ENCODE measurements around the gene CCNJ.
A peak's percentile ranks its signal among the peaks of the same experiment; 100 is the strongest.
"Not testable (repeated sequence)": the region's sequence is repeated elsewhere in the genome, so short reads cannot be mapped to it uniquely, and the experiment has no call there.

Gene CCNJ

GRCh38 chr10:96043893-96044715 is 721 bp downstream of the CCNJ start:
- Histone ChIP-seq H3K9me3 (ENCODE audit: control insufficient read depth, insufficient read depth, low read length) (no peaks in the 10 kb centered on the region), H3K36me3 (ENCODE audit: insufficient read depth, low read length) (0 out of 2 replicates have a peak, but pooled peaks cover 5% of the 10 kb centered on the region), H3K4me1 (ENCODE audit: insufficient read depth, low read length) (no peaks in the 10 kb centered on the region), H3K9ac (ENCODE audit: low read depth, low read length) (peak overlapping the region; percentile 94)

- Histone ChIP-seq H3K9ac (ENCODE audit: low read depth, low read length) (peak overlapping the region; percentile 94), H3K36me3 (ENCODE audit: insufficient read depth, low read length) (0 out of 2 replicates have a peak, but pooled peaks cover 5% of the 10 kb centered on the region), H3K9me3 (ENCODE audit: control insufficient read depth, insufficient read depth, low read length) (no peaks in the 10 kb centered on the region), H3K4me1 (ENCODE audit: insufficient read depth, low read length) (no peaks in the 10 kb centered on the region)
Measured at GRCh38 chr10:96044736-96045135, 1.4 kb downstream of the CCNJ start.

- Histone ChIP-seq H3K4me1 (ENCODE audit: insufficient read depth, low read length) (no peaks in the 10 kb centered on the region), H3K36me3 (ENCODE audit: insufficient read depth, low read length) (peaks cover 11% of the 10 kb centered on the region; the same call in 1 of the 2 replicates), H3K9ac (ENCODE audit: low read depth, low read length) (no peak overlapping the region), H3K9me3 (ENCODE audit: control insufficient read depth, insufficient read depth, low read length) (no peaks in the 10 kb centered on the region)
Measured at GRCh38 chr10:96046546-96046945, 3.2 kb downstream of the CCNJ start.

- Histone ChIP-seq H3K36me3 (ENCODE audit: insufficient read depth, low read length) (peaks cover 11% of the 10 kb centered on the region; the same call in 1 of the 2 replicates), H3K9me3 (ENCODE audit: control insufficient read depth, insufficient read depth, low read length) (no peaks in the 10 kb centered on the region), H3K9ac (ENCODE audit: low read depth, low read length) (no peak overlapping the region), H3K4me1 (ENCODE audit: insufficient read depth, low read length) (no peaks in the 10 kb centered on the region)
Measured at GRCh38 chr10:96047004-96047649, 3.7 kb downstream of the CCNJ start.

- H3K9ac ChIP-seq (ENCODE audit: low read depth, low read length); H3K4me1 ChIP-seq (ENCODE audit: insufficient read depth, low read length); H3K9me3 ChIP-seq (ENCODE audit: control insufficient read depth, insufficient read depth, low read length): not testable (repeated sequence)
- H3K36me3 ChIP-seq (ENCODE audit: insufficient read depth, low read length) = peaks cover 11% of the 10 kb centered on the region; the same call in 1 of the 2 replicates
Measured at GRCh38 chr10:96047925-96048324, 4.5 kb downstream of the CCNJ start.

- H3K4me1 ChIP-seq (ENCODE audit: insufficient read depth, low read length) = peaks cover 8% of the 10 kb centered on the region; the same call in 1 of the 2 replicates
- H3K36me3 ChIP-seq (ENCODE audit: insufficient read depth, low read length) = peaks cover 11% of the 10 kb centered on the region; the same call in 1 of the 2 replicates
- H3K9ac ChIP-seq (ENCODE audit: low read depth, low read length) = no peak overlapping the region
- no peaks in the 10 kb centered on the region for H3K9me3 ChIP-seq (ENCODE audit: control insufficient read depth, insufficient read depth, low read length)
Measured at GRCh38 chr10:96049340-96049739, 6.0 kb downstream of the CCNJ start.

GRCh38 chr10:96053985-96054384 is 10.6 kb downstream of the CCNJ start:
- Histone ChIP-seq H3K9me3 (ENCODE audit: control insufficient read depth, insufficient read depth, low read length) (no peaks in the 10 kb centered on the region), H3K9ac (ENCODE audit: low read depth, low read length) (no peak overlapping the region), H3K36me3 (ENCODE audit: insufficient read depth, low read length) (peaks cover 23% of the 10 kb centered on the region), H3K4me1 (ENCODE audit: insufficient read depth, low read length) (peaks cover 8% of the 10 kb centered on the region; the same call in 1 of the 2 replicates)

GRCh38 chr10:96056787-96057186 is 13.4 kb downstream of the CCNJ start:
- Histone ChIP-seq H3K9ac (ENCODE audit: low read depth, low read length) (no peak overlapping the region), H3K9me3 (ENCODE audit: control insufficient read depth, insufficient read depth, low read length) (no peaks in the 10 kb centered on the region), H3K4me1 (ENCODE audit: insufficient read depth, low read length) (peaks cover 8% of the 10 kb centered on the region; the same call in 1 of the 2 replicates), H3K36me3 (ENCODE audit: insufficient read depth, low read length) (peaks cover 17% of the 10 kb centered on the region)

- Histone ChIP-seq H3K36me3 (ENCODE audit: insufficient read depth, low read length) (peaks cover 17% of the 10 kb centered on the region), H3K9me3 (ENCODE audit: control insufficient read depth, insufficient read depth, low read length) (no peaks in the 10 kb centered on the region), H3K4me1 (ENCODE audit: insufficient read depth, low read length) (no peaks in the 10 kb centered on the region), H3K9ac (ENCODE audit: low read depth, low read length) (no peak overlapping the region)
Measured at GRCh38 chr10:96061232-96061631, 17.8 kb downstream of the CCNJ start.

GRCh38 chr10:96072674-96073073 is 29.3 kb downstream of the CCNJ start:
- Histone ChIP-seq H3K4me1 (ENCODE audit: insufficient read depth, low read length) (peaks cover 4% of the 10 kb centered on the region; the same call in 1 of the 2 replicates), H3K9me3 (ENCODE audit: control insufficient read depth, insufficient read depth, low read length) (no peaks in the 10 kb centered on the region), H3K9ac (ENCODE audit: low read depth, low read length) (no peak overlapping the region), H3K36me3 (ENCODE audit: insufficient read depth, low read length) (no peaks in the 10 kb centered on the region)

- Histone ChIP-seq H3K36me3 (ENCODE audit: insufficient read depth, low read length) (no peaks in the 10 kb centered on the region), H3K9ac (ENCODE audit: low read depth, low read length) (no peak overlapping the region), H3K4me1 (ENCODE audit: insufficient read depth, low read length) (peaks cover 4% of the 10 kb centered on the region; the same call in 1 of the 2 replicates), H3K9me3 (ENCODE audit: control insufficient read depth, insufficient read depth, low read length) (no peaks in the 10 kb centered on the region)
Measured at GRCh38 chr10:96073722-96074121, 30.3 kb downstream of the CCNJ start.

- H3K9ac ChIP-seq (ENCODE audit: low read depth, low read length) = no peak overlapping the region
- no peaks in the 10 kb centered on the region for H3K9me3 ChIP-seq (ENCODE audit: control insufficient read depth, insufficient read depth, low read length)
- peaks cover 4% of the 10 kb centered on the region; the same call in 1 of the 2 replicates for H3K4me1 ChIP-seq (ENCODE audit: insufficient read depth, low read length)
- H3K36me3 ChIP-seq (ENCODE audit: insufficient read depth, low read length) = no peaks in the 10 kb centered on the region
Measured at GRCh38 chr10:96074776-96075175, 31.4 kb downstream of the CCNJ start.

- no peaks in the 10 kb centered on the region for H3K9me3 ChIP-seq (ENCODE audit: control insufficient read depth, insufficient read depth, low read length)
- peaks cover 4% of the 10 kb centered on the region; the same call in 1 of the 2 replicates for H3K4me1 ChIP-seq (ENCODE audit: insufficient read depth, low read length)
- no peak overlapping the region for H3K9ac ChIP-seq (ENCODE audit: low read depth, low read length)
- no peaks in the 10 kb centered on the region for H3K36me3 ChIP-seq (ENCODE audit: insufficient read depth, low read length)
Measured at GRCh38 chr10:96075977-96076376, 32.6 kb downstream of the CCNJ start.

- Histone ChIP-seq H3K9ac (ENCODE audit: low read depth, low read length) (no peak overlapping the region), H3K4me1 (ENCODE audit: insufficient read depth, low read length) (peaks cover 4% of the 10 kb centered on the region; the same call in 1 of the 2 replicates), H3K36me3 (ENCODE audit: insufficient read depth, low read length) (no peaks in the 10 kb centered on the region), H3K9me3 (ENCODE audit: control insufficient read depth, insufficient read depth, low read length) (no peaks in the 10 kb centered on the region)
Measured at GRCh38 chr10:96077156-96077555, 33.8 kb downstream of the CCNJ start.
